Mesenteric fat pad (tissue), 1 donor: ENCODE measurements around the gene AHDC1. TPM values are rescaled to one million over a fixed set of nuclear protein-coding genes. Genes with fewer than 3 reads are reported as not detected.

ENCODE experiments used
- DNase-seq: peaks from one replicate; pipeline ENCODE4 v3.0.0-alpha.2; 2020; ENCODE audit warnings: low spot score
- total RNA-seq: library from RNA; stranded (reverse); fragmentation: NEBNext Ultra II Directional; extraction: Animal tissue kit (Norgen Biotek cat#: 25700); gene quantifications from one replicate; pipeline ENCODE4 v1.2.1, GENCODE V29; 2021
- donor health status: DM: yes; HTN: yes; CAD: no.

Gene AHDC1
- total RNA-seq, 1 donor from 2014 or later, result 28.5 TPM

GRCh38 chr1:27536010-27536757 is 67.8 kb downstream of the AHDC1 start:
- DNase-seq, result no peak

DNA sequence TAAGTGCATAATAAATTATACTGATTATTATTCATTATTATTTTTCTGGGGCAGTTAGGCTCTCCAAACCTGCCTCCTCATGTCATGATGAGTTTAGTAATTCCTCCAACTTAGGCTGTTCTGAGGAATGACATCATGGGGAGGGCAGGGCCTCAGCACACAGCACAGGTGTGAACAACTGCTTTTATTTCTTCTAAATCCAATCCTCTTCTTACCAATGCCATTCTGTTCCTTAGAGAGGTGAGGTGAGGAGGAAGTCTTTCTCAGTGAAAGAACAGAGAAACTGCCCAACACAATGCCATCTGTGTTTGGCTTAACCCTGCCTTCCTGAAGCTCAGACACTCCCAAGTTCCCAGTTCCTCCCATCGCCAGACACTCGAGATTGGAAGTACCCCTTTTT is 68.6 kb downstream of the AHDC1 start:
- DNase-seq, result no peak

DNA sequence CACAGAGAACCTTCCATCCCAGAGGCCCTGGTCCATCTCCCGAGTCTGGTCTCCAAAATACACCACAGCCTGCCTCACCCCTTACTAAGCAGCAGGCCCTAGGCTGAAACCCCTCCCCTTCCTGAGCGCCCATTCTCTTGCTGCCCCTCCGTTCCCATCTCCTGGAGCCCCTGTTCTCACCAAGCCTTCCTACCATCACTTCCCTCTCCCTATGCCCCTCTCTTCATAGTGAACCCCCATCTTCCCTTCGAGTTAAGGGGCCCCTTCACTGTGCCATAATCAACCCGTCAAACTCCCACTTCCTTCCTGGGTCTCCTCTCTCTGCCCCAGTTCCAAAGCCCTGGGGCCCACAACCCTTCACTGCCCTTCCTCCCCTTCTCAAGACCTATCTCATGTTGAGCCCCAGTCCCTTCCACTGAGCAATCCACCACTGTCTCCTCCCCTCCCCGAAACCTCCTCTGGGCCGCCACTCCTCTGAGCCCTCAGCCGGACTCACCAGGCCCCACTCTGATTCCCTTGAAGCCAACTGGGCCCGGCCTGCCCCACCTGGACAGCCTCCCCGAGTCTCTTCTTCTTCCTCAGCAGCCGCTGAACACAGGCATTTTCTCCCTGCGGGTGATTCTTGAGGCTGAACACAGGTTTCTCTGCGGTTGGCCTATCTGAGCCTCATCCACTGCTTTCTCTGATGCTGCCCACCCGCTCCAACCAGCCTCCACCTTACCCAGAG is 71.8 kb downstream of the AHDC1 start:
- DNase-seq, result no peak

DNA sequence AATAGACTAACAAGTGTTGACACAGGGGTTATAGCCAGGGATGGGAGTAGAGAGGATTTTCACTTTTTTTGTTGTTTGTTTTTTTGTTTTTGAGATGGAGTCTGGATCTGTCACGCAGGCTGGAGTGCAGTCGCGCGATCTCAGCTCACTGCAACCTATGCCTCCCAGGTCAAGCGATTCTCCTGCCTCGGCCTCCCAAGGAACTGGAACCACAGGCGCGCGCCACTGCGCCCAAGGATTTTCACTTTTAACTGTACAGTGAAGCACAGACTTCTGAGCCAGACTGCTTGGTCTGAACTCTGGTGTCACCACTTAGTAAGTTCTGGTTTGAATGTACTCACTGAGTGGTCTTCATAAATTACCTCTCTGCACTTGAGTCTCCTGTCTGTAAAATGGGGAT is 73.8 kb downstream of the AHDC1 start:
- DNase-seq, result no peak

DNA sequence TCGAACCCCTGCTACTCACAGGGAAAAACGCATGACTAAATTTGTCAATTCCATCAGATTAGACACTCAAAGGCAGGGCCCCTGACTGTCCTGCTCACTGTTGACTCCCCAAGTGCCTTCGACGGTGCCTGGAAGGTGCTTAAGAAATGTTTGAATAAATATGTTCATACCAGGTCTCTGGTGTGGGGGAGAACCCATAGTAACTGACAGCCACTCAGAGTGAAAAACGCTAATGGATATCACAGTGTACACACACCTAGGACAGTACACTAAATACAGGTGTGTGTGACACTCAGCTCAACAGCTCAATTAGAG is 74.3 kb downstream of the AHDC1 start:
- no peak for DNase-seq

DNA sequence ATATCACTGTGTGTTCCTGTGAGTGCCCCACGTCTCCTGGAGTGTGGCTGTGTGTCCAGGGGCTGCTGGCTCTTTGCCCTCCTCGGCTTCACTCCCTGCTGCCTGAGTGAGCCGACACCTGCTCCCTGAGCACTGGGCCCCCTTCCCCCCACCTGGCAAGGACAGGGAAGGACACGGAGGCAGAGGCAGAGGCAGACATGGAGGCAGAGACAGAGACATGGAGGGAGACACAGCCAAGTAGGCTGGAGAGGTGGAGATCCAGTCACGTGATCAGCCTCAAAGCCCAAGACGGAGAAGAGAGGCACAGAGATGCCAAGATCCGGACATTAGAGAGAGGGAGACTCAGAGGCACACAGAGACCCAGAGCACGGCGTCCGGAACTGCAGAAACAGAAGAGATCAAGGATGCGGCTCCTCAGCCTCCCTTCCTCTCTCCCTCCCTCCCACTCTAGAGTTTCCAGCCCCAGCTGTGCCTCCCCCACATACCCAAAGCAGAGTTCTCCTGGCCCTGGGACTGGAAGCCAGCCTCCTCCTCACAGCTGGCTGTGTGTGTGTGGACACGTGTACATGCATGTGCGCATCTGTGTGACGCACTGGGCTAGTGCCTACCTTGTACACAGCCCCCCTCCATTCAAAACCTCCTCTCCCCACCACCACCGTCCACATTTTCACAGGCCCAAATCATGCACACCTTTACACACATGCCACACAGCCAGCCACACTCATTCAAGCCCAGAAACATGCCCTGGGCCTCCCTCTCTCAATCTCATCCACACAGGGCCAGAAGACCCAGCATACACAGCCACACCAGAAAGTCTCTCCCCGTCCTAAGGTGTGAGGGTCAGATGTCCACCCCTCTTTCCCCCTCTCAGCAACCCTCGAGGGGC is 74.9 kb downstream of the AHDC1 start:
- DNase-seq, result no peak

DNA sequence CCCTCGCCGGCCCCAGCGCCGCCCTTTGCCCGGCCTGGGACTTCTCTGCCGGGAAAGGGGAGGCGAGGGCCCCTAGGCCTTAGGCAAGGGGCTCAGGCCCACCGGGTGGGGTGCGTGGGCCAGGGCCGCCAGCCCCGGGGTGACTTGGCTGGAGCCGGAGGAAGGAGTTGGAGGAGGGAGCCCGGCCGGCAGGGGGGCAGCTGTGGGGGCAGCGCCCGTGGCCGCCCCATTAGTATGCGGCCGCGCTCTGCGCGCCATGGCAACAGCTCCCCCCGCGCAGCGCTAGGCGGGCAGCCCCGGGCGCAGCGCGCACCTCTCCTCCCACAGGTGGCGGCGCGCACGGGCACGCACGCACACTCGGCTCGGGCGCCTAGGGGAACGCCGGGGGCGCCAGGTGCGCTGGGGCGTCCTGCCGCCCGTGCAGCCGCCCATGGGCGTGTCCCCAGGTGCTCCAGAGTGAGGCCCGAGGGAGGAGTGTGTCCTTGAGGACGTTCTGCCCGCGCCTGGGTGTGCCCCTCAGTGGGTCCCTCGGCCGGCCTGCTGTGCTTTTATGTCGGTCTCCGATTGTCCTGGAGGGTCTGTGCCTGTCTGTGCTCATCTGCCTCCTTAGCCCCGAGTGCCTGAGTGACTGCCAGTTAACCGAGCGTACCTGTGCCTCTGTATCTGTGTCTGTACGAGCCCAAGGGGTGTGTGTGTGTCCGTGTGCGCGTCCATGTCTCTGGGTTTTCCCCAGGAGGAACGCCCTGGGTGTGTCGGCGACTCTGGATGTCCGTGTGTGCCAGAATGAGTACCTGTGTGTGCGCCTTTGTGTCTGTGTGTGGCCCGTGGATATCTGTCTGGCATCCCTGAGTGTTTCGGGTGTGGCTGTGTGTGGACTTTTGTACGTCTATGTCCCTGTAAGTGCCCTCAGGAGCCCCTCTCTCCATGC is 75.8 kb downstream of the AHDC1 start:
- no peak for DNase-seq

DNA sequence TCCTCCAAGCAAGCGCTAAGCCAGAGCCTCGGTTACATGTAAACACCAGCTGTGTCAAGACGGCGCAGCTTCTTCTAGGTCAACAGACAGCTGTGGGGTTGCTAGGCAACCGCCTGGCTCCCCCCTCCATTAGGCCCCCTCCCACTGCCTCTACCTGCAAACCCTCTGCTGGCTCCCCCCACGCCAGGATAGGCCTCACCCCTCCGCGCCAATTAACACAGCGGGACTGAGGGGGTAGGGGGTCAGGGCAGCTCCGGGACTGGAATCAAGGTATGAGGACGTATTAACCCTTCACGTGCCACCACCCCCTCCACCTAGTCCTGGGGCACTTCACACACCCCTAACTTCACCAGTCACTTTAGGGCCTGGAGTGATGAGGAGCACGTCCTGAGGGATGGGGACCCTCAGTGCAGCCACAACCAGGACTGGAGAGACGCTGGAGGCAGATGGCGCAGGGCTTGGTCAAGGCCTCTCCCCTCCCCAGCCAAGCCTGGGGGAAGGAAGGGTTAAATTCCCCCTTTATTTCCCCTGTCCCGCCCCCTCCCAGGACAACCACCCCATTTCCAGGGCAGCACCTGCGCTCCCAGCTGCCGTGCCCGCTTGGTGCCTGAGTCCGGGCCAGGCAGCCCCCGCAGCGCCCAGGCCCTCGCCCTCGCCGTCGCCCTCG is 76.6 kb downstream of the AHDC1 start:
- no peak for DNase-seq

GRCh38 chr1:27526569-27527222 is 77.2 kb downstream of the AHDC1 start:
- no peak for DNase-seq

- DNase-seq, result no peak
These were observed 78.4 kb downstream of the AHDC1 start for GRCh38 chr1:27525296-27526272.

DNA sequence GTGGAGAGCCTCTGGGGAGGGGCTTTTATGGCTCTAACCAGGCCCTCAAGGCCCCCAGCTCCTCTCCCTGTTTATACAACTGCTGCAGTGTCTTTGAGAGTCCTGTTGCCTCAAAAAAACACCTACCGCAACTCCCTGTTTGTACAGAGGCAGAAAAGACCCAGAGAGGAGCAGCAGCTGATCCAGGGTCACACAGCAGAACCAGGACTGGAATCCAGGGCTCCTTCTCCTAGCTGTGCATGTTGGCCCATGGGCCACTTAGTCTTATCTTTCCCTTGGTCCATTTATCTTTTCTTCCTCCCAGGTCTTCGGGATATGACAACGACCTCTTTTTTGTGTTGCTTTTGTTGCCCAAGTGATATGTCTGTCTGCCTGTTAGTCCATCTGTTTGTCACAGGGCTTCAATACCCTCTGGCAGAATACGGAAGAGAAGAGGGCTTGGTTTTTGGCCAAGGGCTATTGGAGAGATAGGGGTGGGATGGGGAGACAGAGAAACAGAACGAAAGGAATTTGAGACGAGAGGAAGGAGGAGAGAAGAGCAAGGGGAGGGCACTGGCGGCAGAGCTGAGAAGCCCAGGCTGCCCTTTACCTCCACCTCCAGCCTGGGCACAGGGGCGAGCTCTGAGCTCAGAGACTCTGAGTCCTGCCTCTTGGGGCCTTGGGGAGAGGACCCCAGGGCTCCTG is 80.5 kb downstream of the AHDC1 start:
- DNase-seq, result no peak

DNA sequence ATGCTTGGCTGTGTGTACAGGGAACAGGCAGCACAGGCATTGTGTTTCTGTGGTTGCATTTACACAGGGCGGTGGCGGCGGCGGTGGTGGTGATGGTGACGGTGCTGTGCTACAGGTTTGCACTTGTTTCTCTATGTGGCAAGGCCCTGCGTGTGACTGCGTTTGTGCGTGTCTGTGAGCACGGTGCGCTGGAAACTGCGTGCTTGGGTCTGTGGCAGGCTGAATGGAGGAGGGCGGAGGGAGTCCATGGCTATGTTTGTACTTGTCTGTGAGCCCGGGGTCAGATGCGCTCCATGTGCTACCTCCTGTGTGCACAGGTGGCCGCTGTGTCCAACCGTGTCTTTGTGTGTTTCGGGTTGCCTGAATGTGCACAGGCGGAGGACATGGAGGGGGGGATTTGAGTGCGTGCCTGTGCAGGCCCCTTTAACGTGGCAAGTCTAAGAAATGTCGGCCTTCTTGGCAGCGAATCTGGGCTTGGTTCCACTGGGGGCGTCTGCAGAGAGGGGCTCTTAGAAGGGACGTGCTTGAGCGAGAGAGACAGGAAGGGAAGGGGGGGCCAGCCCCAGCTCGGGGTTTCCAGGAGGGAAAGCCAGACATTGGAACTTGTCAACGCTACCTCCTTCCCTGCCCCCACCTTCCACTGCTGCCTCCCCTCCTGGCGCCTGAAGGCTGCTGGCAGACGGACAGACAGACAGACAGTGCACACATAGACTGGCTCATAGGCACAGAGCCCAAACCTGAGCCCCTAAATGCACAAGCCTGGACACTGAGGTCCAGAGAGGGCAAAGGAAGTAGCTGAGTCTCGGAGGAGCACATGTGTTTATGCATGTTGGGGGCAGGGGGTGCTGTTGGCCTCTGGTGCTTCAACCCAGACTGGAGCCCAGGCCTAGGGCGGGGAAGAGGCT is 81.3 kb downstream of the AHDC1 start:
- DNase-seq, result no peak

DNA sequence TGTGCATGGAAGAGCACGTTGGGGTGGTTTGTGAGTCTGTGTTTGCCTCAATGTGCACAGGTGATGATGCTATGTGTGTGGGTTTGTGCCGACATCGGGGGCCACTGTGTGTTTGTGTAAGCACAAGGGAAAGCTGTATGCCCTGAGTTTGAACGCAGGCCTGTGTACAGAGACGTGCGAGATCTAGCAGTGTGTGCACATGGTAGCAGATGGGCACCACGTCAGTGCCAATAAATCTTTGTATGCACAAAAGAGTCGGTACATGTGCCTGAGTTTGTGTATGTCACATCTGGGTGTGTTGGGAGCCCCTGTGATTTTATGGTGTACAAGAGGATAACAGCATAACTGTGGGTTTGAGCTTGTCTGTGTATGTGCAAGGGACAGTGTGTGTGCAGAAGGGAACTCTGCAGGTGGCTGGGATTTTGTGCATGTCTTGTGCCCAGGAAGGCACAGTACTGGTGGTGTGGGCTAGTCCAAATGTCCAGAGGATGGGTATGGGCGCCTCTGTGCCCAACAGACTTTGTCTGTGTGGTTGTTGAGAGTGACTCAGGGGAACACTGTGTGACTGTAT is 82.0 kb downstream of the AHDC1 start:
- DNase-seq, result no peak

DNA sequence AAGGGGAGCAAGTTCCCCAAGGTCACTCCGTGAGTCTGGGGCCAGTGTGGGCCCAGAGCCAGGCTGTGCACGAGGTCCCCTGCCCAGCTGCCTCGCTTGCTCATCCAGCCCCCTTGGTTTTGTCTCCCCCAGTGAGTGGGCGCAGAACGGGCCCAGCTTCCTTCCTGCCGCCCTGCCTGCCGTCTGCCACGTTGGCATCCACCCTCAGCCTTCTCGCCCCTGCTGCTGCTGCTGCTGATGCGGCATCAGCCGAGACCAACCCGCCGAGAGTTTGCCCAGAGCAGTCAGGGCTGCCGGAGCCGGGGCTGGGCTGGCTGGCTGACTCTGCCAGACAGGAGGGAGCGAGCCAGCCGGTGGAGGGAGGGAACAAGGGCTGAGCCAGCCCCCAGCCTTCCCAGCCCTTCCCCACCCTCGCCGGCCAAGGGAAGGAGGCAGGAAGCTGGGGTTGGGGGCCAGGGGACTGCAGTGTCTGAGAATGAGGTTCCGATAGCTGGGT is 82.6 kb downstream of the AHDC1 start:
- DNase-seq, result no peak

GRCh38 chr1:27520651-27521050 is 83.3 kb downstream of the AHDC1 start:
- no peak for DNase-seq
